Nucleus accumbens (tissue), 56 donors: Measurements from ENCODE around the gene GNG8.

Source experiments
- DNase-seq, 56 donors: peaks; one replicate each; lab custom pipeline; 2025; lab: John Stamatoyannopoulos, UW

Gene GNG8

DNA sequence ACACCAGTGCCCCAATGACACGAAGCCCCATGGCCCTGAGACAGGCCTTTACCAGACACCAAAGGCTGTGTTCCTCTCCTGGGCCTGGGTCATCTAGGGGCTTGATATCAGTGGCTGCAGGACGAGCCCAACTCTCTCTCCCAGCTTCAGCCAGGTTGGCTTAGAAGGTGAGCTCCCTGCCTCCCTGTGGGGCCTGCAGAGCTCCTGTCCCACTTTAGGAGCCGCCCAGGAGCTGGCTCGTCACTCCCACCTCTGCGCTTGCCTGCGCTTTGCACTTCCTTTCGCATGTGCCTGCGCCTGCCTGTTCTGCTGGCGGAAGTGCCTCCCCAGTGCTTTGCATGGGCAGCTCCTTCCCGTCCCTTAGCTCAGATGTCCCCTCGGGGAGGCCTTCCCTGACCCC lies 30.0 kb downstream of the GNG8 start:
- peak in 5 of 56 donors; percentile 8 to 35 (median 24) for DNase-seq

DNA sequence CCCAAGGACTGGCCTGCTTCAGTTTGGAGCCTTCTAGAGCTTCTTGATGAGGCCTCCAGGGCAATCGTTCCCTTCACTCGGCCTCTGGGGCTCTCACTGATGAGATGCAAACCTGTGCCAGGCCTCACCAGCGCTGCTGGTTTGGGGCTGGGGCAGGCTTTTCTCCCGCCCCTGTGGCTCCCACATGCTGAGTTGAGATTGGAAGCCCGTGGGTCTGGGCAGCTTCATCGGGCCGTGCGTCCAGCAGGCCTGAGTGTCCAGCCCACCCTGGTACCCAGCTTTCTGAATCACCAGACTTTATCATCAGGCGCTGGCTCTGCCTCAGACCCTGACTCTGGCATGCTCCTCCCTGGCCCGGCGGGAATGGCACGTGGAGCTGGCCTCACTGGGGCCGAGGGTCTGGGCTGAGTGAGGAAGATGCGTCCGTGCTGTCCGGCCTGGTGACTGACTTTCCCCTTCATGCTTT lies 30.6 kb downstream of the GNG8 start:
- no peak for DNase-seq

DNA sequence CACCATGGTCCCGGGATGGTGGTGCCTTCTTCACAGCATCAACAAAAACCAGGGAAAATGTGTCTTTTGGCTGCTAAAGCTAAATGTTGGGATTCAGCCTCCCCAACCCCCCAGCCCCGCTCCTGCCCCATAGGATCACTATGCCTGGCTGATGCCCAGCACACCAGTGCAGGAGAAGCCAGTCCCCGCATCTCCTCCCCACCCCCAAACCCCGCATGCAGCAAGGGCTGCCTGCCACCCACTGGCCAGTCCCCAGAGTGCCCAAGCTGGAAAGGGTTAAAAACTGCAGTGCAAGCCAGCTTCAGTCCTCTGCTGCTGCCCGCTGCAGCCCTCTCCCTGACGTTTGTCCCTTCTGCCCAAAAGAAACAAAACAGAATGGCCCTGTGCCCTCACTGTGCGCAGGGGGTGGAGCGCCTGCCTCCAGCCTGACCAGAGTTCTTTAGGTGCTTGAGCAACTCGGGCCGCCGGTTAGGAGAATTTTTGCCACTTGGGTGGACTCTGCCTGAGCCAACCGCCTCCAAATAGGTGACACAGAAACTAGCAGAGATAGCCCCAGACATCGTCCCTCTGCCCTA lies 31.1 kb downstream of the GNG8 start:
- DNase-seq: peak in 31 of 56 donors; percentile 11 to 70 (median 37)

DNA sequence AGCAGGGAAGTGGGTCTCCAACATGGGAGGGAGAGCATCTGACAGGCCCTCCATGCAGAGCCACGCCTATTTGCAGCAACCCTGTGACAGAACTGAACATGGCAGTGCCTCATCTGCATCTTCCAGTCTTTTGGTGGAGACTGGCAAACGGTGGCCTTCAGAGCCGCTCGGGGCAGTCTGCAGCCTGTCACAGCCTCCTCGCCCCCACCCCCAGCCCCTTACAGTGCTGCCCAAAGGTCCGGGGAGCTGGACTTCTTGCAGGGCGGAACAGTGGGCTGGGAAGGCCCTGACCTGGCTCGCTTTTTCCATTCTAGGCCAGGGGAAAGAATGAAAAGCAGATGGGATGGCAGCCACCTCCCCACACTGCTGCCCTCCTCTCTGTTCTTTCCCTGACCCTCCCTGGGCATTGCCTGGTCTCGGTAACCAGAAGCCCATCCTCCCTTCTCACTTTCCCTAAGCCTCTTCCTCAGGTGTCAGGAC lies 32.2 kb downstream of the GNG8 start:
- DNase-seq: peak in 10 of 56 donors; percentile 9 to 49 (median 24)

DNA sequence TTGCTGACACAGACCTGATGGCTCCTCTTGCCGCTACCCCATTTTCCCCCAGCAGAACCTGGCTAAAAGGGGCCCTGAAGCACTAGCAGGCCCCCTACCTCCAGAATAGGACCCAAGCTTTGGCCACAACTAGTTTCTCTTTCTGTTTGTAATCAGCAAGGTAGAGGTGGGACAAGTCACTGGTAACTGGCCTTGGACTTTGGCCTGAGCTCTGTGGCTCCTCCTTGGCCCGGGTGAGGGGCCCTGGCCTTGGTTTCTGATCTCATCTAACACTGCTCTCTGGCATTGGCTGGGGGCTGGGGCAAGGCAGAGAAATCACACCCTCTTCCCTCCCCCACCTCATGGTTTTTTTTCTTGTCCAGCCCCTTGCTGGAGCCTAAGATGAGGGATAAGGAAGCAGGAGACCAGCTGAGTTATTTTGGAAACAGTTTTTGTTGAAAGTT lies 32.8 kb downstream of the GNG8 start:
- peak in 1 of 56 donors; percentile 39 for DNase-seq

DNA sequence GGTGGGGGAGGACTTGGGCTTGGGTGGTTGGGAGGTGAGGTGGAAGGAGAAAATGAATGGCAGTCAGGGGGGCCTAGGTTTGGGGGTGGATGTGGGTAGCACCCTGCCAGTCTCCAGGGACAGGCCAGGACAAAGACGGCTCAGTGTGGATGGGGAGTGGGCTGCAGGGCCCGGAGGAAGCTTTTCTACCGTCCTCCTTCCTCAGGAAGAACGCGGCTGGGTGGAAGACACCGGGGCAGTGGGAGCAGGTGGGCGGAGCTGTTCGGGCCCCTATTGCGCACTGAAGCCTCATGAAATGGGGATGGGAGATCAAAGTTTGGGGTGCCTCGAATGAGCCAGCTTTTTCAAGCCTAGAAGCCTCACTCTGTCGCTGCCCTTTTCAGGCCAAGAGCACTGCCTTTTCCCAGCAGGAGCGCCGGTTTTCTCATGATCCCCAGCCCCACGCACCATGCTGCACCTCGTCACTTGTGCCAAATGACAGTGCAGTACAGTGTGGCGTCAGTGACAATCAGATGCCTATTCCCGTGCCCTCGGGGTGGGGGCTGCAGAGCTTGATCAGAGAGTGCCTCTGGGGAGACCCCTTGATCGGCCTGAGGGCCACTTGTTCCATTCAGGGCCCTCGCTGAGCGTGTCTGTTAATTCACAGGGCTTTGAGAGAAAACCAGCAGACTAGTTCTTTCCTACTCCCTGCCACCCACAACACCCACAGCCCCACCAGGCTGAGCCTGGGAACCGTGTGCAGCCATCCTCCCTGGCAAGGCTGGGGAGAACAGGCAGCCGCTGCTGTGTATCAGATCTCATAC lies 33.4 kb downstream of the GNG8 start:
- DNase-seq: peak in 36 of 56 donors; percentile 18 to 77 (median 45)

DNA sequence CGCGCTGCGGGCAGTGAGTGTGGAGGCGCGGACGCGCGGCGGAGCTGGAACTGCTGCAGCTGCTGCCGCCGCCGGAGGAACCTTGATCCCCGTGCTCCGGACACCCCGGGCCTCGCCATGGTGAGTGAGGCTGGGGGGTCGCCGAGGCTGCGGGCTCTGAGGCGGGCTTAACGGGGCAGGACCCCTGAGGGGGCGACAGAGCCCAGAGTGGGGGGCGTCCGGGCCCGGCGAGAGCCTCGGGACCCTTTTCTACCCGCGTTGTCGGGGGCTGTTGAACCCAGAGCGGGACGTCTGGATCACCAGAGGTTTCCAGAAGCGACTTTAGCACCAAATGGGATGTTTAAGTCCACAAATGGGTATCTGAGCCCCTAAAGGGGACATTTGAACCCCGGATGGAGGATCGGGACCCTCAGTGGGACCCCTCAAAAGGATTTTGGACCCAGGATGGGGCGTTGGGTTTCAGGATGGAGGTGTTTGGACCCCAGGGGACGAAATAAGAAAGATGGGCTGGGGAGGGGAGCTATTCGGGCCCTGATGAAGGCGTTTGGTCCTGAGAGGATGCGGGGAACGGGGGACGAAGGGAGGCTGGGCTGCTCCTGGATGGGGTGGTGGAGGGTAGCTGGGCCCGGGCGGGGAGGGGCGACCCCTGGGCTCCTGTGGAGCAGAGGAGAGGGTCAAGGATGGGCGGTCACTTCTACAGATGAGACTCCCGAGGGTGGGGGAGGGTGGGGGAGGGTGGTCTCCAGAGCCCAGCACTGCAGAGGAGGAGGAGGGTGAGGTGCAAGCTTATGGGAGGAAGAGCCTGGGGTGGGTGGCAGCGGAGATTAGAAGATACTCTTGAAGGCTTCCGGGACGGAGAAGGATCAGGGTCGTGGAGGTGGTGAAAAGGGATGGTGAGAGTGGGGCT lies 34.4 kb downstream of the GNG8 start, which contains the start of gene CALM3:
TSS of gene CALM3 (plus strand) at position 13 of the 907 bp plus-strand sequence. CDS start at position 118, 105 bp downstream.
- peak in 10 of 56 donors; percentile 24 to 57 (median 34) for DNase-seq

DNA sequence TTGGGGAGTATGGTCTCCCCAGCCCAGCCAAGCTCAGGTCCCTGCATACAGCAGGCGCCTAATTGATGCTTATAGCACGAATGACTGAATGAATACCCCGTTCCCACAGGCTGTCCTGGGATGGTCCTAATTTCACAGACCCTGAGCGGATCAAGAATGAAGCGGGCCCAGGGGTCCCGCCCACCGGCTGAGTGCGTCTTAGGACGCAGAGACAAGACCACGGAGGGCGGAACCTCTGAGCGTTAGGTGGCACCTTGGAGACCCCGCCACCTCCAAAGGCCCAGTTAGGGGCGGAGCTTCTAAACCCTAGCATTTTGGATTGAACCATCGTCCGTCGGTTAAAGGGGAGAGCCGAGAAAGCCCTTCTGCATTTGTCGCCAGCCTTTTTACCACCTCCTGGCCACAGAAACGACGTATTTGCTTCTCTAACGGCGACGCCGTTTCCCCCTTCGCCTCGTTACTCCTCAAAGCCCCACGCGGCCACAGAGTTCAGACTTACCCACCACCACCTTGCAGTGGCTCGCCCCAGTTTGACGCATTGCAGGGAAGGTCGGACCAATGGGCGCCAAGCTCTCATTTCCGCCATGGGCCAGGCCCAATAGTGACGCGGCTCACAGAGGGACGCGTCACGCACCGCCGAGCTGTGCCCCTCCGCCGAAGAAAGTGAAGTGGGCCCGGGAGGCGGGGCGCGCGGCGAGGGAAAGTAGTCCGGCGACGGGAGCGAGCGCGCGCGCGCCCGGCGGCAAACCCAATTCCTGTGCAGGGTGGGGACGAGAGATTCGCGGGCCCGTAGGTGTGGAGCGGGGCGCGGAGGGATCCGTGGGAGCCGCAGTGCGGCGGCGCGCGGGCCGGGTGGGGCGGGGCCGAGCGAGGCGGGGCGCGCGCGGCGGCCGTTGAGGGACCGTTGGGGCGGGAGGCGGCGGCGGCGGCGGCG lies 35.4 kb downstream of the GNG8 start:
- peak; percentile 71 to 99 (median 94) for DNase-seq

DNA sequence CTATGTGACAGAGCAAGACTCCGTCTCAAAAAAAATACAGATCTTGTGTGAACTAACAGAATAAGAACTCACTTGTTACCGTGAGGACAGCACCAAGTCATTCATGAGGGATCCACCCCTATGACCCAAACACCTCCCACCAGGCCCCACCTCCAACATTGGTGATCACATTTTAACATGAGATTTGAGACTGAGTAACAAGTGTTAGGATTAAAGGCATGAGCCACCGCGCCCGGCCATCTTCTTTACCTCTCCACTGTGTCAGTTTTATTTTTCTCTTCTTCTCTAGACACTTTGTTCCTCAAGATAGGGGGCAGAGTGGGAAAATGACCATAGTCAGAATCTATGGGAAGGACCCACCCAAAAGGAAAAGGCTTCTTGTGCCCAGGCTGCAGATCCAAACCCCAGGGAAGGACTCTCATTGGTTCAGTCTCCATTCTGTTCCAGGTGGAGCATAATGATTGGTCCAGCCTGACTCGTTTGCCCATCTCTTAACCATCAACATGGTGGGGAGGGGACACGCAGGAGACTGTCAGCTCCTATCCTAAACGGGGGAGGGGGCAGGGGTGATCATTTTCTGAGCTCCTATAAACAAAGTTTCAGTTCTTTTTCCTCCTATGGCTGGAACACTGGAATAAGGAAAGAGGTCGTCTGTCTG lies 36.2 kb downstream of the GNG8 start:
- DNase-seq: no peak

DNA sequence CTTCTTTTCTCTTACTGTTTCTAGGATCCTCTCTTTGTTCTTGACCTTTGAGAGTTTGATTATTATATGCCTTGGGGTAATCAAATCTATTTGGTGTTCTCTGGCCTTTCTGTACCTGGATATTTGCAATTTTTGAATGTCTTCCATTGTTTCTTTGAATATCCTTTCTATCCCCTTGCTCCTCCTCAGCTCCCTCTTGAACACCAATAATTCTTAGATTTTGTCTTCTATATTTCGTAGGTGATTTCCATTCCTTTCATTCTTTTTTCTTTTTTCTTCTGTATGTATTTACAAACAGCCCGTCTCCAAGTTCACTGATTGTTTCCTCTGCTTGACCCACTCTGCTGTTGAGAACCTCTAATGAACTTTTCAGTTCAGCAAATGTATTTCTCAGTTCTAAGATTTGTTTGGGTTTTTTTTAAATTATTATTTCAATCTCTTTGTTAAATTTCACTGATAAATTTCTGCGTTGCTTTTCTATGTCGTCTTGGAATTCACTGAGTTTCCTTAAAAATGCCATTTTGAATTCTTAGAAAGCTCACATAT lies 37.6 kb downstream of the GNG8 start:
- DNase-seq: no peak

DNA sequence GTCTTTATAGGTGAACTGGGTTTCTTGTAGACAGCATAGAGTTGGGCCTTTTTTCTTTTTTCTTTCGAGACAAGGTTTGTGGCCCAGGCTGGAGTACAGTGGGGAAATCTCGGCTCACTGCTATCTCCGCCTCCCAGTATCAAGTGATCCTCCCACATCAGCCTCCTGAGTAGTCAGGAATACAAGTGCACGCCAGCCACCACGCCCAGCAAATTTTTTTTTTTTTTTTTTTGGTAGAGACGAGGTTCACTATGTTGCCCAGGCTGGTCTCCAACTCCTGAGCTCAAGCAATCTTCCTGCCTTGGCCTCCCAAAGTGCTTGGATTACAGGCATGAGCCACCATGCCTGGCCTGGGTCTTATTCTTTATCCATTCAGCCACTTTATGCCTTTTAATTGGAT lies 40.0 kb downstream of the GNG8 start:
- DNase-seq: no peak

DNA sequence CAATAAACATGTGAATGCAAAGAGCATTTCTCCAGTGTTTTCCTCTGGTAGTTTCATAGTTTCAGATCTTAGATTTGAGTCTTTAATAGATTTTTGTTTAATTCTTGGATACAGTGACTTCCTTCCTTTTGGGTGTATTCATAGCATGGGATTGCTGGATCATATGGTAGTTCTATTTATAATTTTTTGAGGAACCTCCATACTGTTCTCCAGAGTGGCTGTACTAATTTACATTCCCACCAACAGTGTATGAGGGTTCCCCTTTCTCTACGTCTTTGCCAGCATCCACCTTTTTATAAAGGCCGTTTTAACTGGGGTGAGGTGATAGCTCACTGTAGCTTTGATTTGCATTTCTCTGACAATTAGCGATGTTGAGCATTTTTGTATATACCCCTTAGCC lies 44.1 kb downstream of the GNG8 start:
- no peak for DNase-seq

DNA sequence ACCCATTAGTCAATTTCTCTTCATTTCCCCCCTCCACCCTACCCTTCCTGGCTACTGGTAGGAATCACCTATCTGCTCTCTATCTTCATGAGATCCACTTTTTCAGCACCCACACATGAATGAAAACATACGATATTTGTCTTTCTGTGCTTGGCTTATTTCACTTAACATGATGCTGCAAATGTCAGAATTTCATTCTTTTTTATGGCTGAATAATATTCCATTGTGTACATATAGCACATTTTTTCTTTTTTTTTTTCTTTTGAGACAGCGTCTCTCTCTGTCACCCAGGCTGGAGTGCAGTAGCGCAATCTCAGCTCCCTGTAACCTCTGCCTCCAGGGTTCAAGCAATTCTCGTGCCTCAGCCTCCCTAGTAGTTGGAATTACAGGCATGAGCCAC lies 44.7 kb downstream of the GNG8 start:
- no peak for DNase-seq

DNA sequence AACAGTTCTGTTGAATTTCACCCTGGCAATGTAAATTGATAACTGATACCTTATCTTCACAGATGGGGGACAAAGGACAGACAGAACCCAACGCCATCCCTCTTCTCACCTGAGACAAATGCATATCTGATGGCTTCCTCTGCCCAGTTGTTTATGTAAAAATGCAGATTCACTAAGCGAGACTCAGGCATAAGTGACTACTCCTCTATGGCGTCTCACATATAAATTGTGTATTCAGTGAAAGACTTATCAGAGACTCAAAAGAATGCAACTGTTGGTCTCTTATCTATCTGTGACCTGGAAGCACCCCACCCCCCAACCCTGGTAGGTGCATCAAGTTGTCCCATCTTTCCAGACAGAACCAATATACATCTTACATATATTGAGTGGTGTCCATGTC lies 48.1 kb downstream of the GNG8 start:
- no peak for DNase-seq

DNA sequence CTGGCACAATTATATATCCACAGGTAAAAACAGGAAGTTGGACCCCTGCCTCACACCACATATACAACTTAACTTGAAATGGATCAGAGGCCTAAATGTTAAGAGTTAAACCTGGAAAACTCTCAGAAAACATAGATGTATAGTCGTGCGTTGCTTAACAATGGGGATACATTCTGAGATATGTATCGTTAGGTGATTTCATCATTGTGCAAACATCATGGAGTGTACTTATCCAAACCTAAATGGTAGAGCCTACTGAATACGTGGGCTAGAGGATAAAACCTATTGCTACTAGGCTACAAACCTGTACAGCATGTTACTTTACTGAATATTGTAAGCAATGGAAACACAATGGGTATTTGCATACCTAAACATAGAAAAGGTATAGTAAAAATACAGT lies 49.7 kb downstream of the GNG8 start:
- DNase-seq: no peak

DNA sequence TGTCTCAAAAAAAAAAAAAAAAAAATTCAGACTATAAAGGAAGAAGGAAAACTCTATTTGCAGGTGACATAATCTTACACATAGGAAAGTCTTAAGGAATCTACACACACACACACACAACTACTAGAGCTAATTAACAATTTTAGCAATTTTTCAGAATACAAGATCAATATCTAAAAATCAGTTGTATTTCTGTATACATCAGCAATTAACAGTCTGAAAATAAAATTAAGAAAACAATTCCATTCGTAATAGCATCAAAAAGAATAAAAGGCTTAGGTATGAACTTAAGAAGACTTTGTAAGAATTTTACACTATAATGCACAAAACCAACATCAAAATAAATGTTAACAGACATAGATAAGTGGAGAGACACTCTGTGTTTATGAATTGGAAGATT lies 50.5 kb downstream of the GNG8 start:
- no peak for DNase-seq
